ENCODE data around the gene ULBP2.
"Not testable (repeated sequence)": the region's sequence is repeated elsewhere in the genome, so short reads cannot be mapped to it uniquely, and the experiment has no call there.

The ULBP2 gene

GRCh38 chr6:149969635-149970034 is 27.8 kb downstream of the ULBP2 start:
- DNase-seq (ENCODE audit: low read depth): no peak

GRCh38 chr6:149974394-149974793 is 32.6 kb downstream of the ULBP2 start:
- not testable (repeated sequence) for DNase-seq (ENCODE audit: low read depth)

GRCh38 chr6:149974825-149975224 is 33.0 kb downstream of the ULBP2 start:
- DNase-seq (ENCODE audit: low read depth): no peak

GRCh38 chr6:149975400-149975799 is 33.6 kb downstream of the ULBP2 start:
- DNase-seq (ENCODE audit: low read depth): no peak

- DNase-seq (ENCODE audit: low read depth): no peak
These were observed 35.4 kb downstream of the ULBP2 start for GRCh38 chr6:149977221-149977620.

- no peak for DNase-seq (ENCODE audit: low read depth)
These were observed 36.8 kb downstream of the ULBP2 start for GRCh38 chr6:149978610-149979009.

- DNase-seq (ENCODE audit: low read depth): no peak
These were observed 37.5 kb downstream of the ULBP2 start for GRCh38 chr6:149979293-149979692.

- DNase-seq (ENCODE audit: low read depth): no peak
These were observed 41.3 kb downstream of the ULBP2 start for GRCh38 chr6:149983145-149983544.

GRCh38 chr6:149984773-149985172 is 43.0 kb downstream of the ULBP2 start:
- no peak for DNase-seq (ENCODE audit: low read depth)

GRCh38 chr6:149985481-149985937 is 43.7 kb downstream of the ULBP2 start:
- no peak for DNase-seq (ENCODE audit: low read depth)

GRCh38 chr6:149987602-149988107 is 45.8 kb downstream of the ULBP2 start:
- DNase-seq (ENCODE audit: low read depth): no peak

GRCh38 chr6:149988550-149989346 is 46.9 kb downstream of the ULBP2 start:
- DNase-seq (ENCODE audit: low read depth): no peak

- DNase-seq (ENCODE audit: low read depth): no peak
These were observed 48.4 kb downstream of the ULBP2 start for GRCh38 chr6:149990212-149990660.

GRCh38 chr6:149990661-149991471 is 49.1 kb downstream of the ULBP2 start:
- no peak for DNase-seq (ENCODE audit: low read depth)

GRCh38 chr6:149991472-149991795 is 49.6 kb downstream of the ULBP2 start:
- not testable (repeated sequence) for DNase-seq (ENCODE audit: low read depth)

- DNase-seq (ENCODE audit: low read depth): no peak
These were observed 50.0 kb downstream of the ULBP2 start for GRCh38 chr6:149991838-149992237.

- DNase-seq (ENCODE audit: low read depth): no peak
These were observed 53.5 kb downstream of the ULBP2 start for GRCh38 chr6:149995235-149995750.

- no peak for DNase-seq (ENCODE audit: low read depth)
These were observed 54.2 kb downstream of the ULBP2 start for GRCh38 chr6:149995971-149996370.

Measured in HS-5 (cell line).